ENCODE data around the gene FNDC3B.

GRCh38 chr3:172359996-172360395 lies 320.6 kb downstream of the FNDC3B start:
- TF ChIP-seq, protein P1, sequence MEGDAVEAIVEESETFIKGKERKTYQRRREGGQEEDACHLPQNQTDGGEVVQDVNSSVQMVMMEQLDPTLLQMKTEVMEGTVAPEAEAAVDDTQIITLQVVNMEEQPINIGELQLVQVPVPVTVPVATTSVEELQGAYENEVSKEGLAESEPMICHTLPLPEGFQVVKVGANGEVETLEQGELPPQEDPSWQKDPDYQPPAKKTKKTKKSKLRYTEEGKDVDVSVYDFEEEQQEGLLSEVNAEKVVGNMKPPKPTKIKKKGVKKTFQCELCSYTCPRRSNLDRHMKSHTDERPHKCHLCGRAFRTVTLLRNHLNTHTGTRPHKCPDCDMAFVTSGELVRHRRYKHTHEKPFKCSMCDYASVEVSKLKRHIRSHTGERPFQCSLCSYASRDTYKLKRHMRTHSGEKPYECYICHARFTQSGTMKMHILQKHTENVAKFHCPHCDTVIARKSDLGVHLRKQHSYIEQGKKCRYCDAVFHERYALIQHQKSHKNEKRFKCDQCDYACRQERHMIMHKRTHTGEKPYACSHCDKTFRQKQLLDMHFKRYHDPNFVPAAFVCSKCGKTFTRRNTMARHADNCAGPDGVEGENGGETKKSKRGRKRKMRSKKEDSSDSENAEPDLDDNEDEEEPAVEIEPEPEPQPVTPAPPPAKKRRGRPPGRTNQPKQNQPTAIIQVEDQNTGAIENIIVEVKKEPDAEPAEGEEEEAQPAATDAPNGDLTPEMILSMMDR (IDR thresholded peaks at IDR 0.05; ENCODE audit: low read depth, low read length), result no peak
- TF ChIP-seq POLR2A (IDR thresholded peaks at IDR 0.05; ENCODE audit: extremely low read depth, insufficient read length) (no peak), MAX (IDR thresholded peaks at IDR 0.05; ENCODE audit: low read depth, low read length) (no peak), MYC (IDR thresholded peaks at IDR 0.05; ENCODE audit: low read depth, low read length) (no peak)
